ENCODE measurements around the gene MAP1LC3B2.
A peak's percentile ranks its signal among the peaks of the same experiment; 100 is the strongest.

Gene MAP1LC3B2

GRCh38 chr12:116559162-116559935 lies at the start of gene MAP1LC3B2:
TSS of gene MAP1LC3B2 (plus strand) at chr12:116559381. CDS start at chr12:116575943, 16,562 bp downstream.
- DNase-seq, result peak; percentile 80

GRCh38 chr12:116513944-116514343 lies 45.2 kb upstream of the MAP1LC3B2 start:
- no peak for DNase-seq

GRCh38 chr12:116515684-116516083 lies 43.5 kb upstream of the MAP1LC3B2 start:
- no peak for DNase-seq

- no peak for DNase-seq
Observed at GRCh38 chr12:116516657-116517056, 42.5 kb upstream of the MAP1LC3B2 start.

GRCh38 chr12:116517431-116518045 lies 41.6 kb upstream of the MAP1LC3B2 start:
- no peak for DNase-seq

GRCh38 chr12:116520225-116520760 lies 38.9 kb upstream of the MAP1LC3B2 start:
- DNase-seq, result no peak

- DNase-seq, result no peak
Observed at GRCh38 chr12:116520801-116521471, 38.2 kb upstream of the MAP1LC3B2 start.

- DNase-seq, result no peak
Observed at GRCh38 chr12:116524311-116524710, 34.9 kb upstream of the MAP1LC3B2 start.

GRCh38 chr12:116524964-116525379 lies 34.2 kb upstream of the MAP1LC3B2 start:
- no peak for DNase-seq

- DNase-seq, result no peak
Observed at GRCh38 chr12:116525418-116526001, 33.7 kb upstream of the MAP1LC3B2 start.

GRCh38 chr12:116528065-116528464 lies 31.1 kb upstream of the MAP1LC3B2 start:
- DNase-seq, result no peak

- DNase-seq, result no peak
Observed at GRCh38 chr12:116528498-116528897, 30.7 kb upstream of the MAP1LC3B2 start.

- no peak for DNase-seq
Observed at GRCh38 chr12:116529048-116529447, 30.1 kb upstream of the MAP1LC3B2 start.

GRCh38 chr12:116529686-116530085 lies 29.5 kb upstream of the MAP1LC3B2 start:
- DNase-seq, result no peak

- no peak for DNase-seq
Observed at GRCh38 chr12:116532428-116532827, 26.8 kb upstream of the MAP1LC3B2 start.

- DNase-seq, result no peak
Observed at GRCh38 chr12:116532986-116533342, 26.2 kb upstream of the MAP1LC3B2 start.

- DNase-seq, result peak; percentile 89
Observed at GRCh38 chr12:116533343-116534251, 25.6 kb upstream of the MAP1LC3B2 start.

- DNase-seq, result no peak
Observed at GRCh38 chr12:116534311-116535121, 24.7 kb upstream of the MAP1LC3B2 start.

- no peak for DNase-seq
Observed at GRCh38 chr12:116535241-116535640, 23.9 kb upstream of the MAP1LC3B2 start.

GRCh38 chr12:116537101-116537904 lies 21.9 kb upstream of the MAP1LC3B2 start:
- no peak for DNase-seq
